ENCODE results near the gene ADGRF1.

ADGRF1 gene

DNA sequence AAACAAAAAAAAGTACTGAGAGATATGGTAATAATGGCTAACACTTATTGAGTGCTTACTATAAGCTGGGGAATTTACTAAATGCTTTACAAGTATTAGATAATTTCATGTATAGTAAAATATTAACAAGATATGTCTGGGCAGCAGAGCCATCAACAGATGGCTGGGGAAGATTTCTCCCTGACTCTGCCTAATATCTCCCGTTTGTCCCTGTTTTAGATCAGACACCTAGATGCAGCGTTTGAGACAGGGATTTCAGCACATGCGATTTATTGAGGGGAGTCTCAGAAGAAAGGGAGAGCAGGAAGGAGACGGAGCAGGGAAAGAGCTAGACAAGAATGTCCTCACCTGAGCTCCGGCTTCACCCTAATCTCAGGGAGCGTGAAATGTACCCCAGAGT is 36.9 kb upstream of the ADGRF1 start:
- TF ChIP-seq EZH2 (IDR thresholded peaks at IDR 0.05) (no peak), FOXP2 (optimal IDR thresholded peaks at IDR 0.05; ENCODE audit: control extremely low read depth, extremely low read length, insufficient read depth) (no peak), POLR2AphosphoS5 (IDR thresholded peaks at IDR 0.05; ENCODE audit: borderline replicate concordance, low read depth, low read length) (no peak)
- Histone ChIP-seq H3K36me3 (ENCODE audit: insufficient read depth, low read length) (no peaks in the 10 kb centered on the region), H3K4me3 (no peak overlapping the region), H3K9me3 (ENCODE audit: low read depth, low read length) (no peaks in the 10 kb centered on the region), H3K9ac (ENCODE audit: insufficient read length) (no peak overlapping the region), H3K27ac (no peak overlapping the region)
- DNase-seq (ENCODE audit: low read depth, low spot score): no peak

DNA sequence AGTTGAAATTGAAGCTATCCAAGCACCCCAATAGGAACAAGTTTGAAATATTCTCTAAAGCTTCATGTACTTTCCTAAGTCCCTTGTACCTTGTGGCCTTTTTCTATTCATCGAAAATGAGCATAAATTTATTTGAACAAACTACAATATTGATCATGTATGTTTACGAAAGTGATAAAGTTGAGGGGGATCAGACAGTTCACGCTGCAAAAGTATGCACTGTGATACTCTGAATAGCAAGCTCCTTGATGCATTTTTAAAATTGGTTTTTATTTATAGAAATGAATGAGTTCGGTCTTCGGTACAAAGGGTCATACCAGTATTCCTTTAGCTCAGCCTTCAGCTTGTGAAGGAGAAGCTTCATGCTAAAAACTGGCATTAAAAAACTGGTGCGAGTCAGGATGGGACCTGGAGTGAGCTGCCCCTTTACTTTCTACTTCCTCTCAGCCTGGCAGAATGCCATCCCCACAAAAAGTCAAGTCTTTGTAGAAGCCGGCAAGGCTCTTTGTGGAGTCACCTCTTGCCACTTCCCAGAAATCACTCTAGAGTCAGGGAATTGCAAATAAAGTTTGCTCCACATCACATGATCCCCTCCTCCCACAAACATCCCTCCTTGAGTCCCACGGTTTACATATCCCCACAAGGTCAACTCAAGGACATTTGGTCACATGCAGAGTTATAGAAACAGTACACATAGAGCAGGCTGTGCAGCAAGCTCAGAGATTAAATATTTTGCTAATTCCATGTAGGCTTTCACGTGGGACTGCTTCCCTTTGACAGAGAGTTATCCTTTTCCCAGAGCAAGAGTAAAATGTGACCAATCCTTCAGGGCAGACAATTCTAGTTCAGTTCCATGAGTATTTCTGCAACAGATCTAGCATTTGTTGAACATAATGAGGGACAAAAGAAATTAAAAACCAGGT is 34.6 kb upstream of the ADGRF1 start:
- Histone ChIP-seq H3K36me3 (ENCODE audit: insufficient read depth, low read length) (no peaks in the 10 kb centered on the region), H3K9me3 (ENCODE audit: low read depth, low read length) (no peaks in the 10 kb centered on the region), H3K4me3 (no peak overlapping the region), H3K9ac (ENCODE audit: insufficient read length) (no peak overlapping the region), H3K27ac (no peak overlapping the region)
- TF ChIP-seq EZH2 (IDR thresholded peaks at IDR 0.05) (no peak), FOXP2 (optimal IDR thresholded peaks at IDR 0.05; ENCODE audit: control extremely low read depth, extremely low read length, insufficient read depth) (no peak), POLR2AphosphoS5 (IDR thresholded peaks at IDR 0.05; ENCODE audit: borderline replicate concordance, low read depth, low read length) (no peak)
- DNase-seq (ENCODE audit: low read depth, low spot score): no peak

DNA sequence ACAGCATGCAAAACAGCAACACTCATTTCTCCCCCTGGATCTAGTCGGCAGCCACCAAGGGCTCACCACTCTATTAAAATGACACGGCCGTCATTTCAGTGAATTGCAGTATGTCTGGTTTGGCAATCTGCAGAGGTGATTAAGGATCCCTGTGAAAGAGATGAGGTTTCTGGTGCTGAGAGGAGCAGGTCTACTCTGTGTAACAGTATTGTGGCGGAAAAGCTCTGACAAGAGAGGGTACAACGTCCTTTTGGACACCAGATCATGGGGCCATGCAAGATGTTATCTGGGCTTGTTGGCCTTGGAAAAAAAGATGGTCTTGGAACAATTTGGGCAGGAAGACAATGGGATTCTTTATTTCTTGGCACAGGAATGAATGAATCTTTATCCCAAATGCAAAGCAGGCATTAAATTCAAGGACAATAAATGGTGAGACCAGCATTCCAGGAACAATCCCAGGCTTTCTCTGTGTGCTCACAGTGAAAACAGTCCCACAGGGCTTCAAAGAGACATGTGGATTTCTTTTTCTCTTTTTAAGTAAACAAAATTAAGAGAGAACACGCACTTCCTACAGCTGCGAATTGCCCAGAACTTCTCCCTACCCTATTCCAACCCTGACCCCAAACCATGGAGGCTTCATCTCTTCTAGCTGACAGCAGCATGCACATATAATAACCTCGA is 33.7 kb upstream of the ADGRF1 start:
- no peak for TF ChIP-seq FOXP2 (optimal IDR thresholded peaks at IDR 0.05; ENCODE audit: control extremely low read depth, extremely low read length, insufficient read depth)
- no peak for TF ChIP-seq POLR2AphosphoS5 (IDR thresholded peaks at IDR 0.05; ENCODE audit: borderline replicate concordance, low read depth, low read length)
- no peak for TF ChIP-seq EZH2 (IDR thresholded peaks at IDR 0.05)
- H3K9ac ChIP-seq (ENCODE audit: insufficient read length): no peak overlapping the region
- no peak for DNase-seq (ENCODE audit: low read depth, low spot score)
- no peaks in the 10 kb centered on the region for H3K36me3 ChIP-seq (ENCODE audit: insufficient read depth, low read length)
- H3K9me3 ChIP-seq (ENCODE audit: low read depth, low read length): no peaks in the 10 kb centered on the region
- no peak overlapping the region for H3K27ac ChIP-seq
- no peak overlapping the region for H3K4me3 ChIP-seq

DNA sequence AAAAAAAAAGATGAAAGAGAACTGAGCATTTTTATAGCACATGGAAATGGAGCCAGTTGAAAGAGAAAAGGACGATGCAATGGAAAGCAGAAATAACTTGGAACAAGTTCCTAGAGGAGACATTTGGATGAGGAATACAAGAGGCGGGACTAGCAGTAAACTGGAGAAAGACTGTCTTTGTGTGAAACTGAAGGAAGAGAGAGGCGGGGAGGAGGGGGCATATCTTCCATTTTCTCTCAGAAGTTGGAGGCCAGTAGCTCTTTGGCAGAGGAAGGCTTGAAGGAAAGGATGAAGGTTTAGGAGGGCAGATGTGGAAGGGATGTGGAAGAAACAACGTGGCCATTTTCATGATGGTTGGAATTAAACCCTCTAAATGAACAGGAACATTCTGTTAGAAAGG is 33.0 kb upstream of the ADGRF1 start:
- Histone ChIP-seq H3K9me3 (ENCODE audit: low read depth, low read length) (no peaks in the 10 kb centered on the region), H3K9ac (ENCODE audit: insufficient read length) (no peak overlapping the region), H3K27ac (no peak overlapping the region), H3K36me3 (ENCODE audit: insufficient read depth, low read length) (no peaks in the 10 kb centered on the region), H3K4me3 (no peak overlapping the region)
- DNase-seq (ENCODE audit: low read depth, low spot score): no peak
- TF ChIP-seq EZH2 (IDR thresholded peaks at IDR 0.05) (no peak), FOXP2 (optimal IDR thresholded peaks at IDR 0.05; ENCODE audit: control extremely low read depth, extremely low read length, insufficient read depth) (no peak), POLR2AphosphoS5 (IDR thresholded peaks at IDR 0.05; ENCODE audit: borderline replicate concordance, low read depth, low read length) (no peak)

DNA sequence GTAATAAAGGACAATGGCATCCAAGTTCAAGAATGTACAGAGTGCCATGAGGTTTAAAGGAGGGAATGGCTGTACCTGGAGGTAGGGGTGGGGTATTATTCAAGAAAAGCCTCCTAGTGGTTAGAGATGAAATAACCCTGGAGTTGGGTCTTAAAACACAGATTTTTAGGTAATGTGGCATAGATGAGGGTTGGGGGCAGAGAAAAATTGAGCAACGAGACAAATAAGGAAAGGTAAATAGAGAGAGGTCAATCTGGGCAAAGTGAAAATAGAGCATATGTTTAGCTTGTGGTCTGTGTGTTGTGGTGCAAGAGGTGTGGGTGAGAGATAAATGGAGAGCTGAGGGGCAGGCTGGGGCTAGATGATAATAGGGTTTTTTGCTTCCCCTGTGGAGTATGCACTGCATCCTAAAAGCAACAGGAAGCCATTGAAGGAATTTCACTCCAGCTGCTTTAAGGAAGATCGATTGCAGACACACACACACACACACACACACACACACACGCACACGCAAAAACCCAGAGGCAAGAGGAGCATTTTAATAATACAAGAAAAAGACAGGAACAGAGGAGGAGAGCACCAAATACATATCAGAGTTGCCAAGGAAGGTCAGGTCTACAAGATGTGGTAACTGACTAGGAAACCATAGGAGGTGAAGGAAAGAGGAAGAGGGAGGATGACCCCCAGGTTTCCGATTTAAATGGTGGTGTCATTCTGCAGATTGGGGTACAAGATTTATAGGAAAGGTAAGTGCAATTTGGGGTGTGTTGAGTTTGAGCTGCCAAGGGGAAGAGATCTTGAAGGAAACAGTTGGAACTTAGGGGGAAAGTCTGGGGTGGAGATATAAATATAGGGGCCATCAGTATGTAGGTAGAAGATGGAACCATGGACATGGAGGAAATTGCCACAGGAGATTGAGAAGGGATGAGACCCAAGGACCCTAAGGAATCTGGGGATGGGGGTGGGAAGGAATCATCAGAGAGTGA is 31.3 kb upstream of the ADGRF1 start:
- no peaks in the 10 kb centered on the region for H3K36me3 ChIP-seq (ENCODE audit: insufficient read depth, low read length)
- H3K9ac ChIP-seq (ENCODE audit: insufficient read length): no peak overlapping the region
- no peak for TF ChIP-seq POLR2AphosphoS5 (IDR thresholded peaks at IDR 0.05; ENCODE audit: borderline replicate concordance, low read depth, low read length)
- no peak for TF ChIP-seq FOXP2 (optimal IDR thresholded peaks at IDR 0.05; ENCODE audit: control extremely low read depth, extremely low read length, insufficient read depth)
- TF ChIP-seq EZH2 (IDR thresholded peaks at IDR 0.05): no peak
- DNase-seq (ENCODE audit: low read depth, low spot score): no peak
- no peak overlapping the region for H3K27ac ChIP-seq
- no peaks in the 10 kb centered on the region for H3K9me3 ChIP-seq (ENCODE audit: low read depth, low read length)
- no peak overlapping the region for H3K4me3 ChIP-seq

DNA sequence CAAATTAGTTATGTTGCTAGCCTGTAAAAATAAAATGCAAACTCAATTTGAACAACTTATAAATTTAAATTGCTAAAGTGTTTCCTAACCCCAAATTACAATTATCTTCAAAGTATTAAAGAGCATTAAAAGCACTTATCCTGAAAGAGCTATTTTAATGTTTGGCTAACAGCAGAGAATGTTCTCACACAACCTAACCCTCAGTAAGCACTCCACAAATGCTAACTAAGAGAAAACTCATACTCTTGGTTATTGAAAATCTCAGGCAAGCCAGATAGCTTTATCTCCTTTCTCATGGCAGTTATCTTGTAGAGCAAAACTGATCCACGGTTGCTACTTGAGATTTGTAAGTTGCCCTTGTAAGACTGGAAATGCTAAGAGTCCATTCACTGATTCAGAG is 30.5 kb upstream of the ADGRF1 start:
- DNase-seq (ENCODE audit: low read depth, low spot score): no peak
- Histone ChIP-seq H3K4me3 (no peak overlapping the region), H3K9ac (ENCODE audit: insufficient read length) (no peak overlapping the region), H3K9me3 (ENCODE audit: low read depth, low read length) (no peaks in the 10 kb centered on the region), H3K27ac (no peak overlapping the region), H3K36me3 (ENCODE audit: insufficient read depth, low read length) (no peaks in the 10 kb centered on the region)
- TF ChIP-seq POLR2AphosphoS5 (IDR thresholded peaks at IDR 0.05; ENCODE audit: borderline replicate concordance, low read depth, low read length): no peak
- no peak for TF ChIP-seq FOXP2 (optimal IDR thresholded peaks at IDR 0.05; ENCODE audit: control extremely low read depth, extremely low read length, insufficient read depth)

DNA sequence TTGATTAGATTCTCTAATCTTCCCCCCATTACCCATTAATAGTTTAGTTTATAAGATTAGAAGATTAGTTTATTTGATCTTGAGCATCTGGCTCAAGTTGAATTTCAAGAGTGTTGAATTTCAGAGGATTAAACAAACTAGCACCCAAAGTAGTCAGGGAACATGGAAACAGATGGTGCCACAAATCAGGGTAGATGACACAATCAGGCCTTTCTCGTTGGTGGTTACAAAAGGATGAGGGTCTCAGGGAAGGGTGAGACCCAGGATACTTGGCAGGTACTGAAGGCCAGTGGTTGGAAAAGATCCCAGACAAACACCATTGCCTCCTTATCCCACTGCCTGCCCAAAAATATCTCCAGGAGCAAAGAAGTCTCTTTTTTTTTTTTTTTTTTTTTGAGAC is 29.5 kb upstream of the ADGRF1 start:
- DNase-seq (ENCODE audit: low read depth, low spot score): no peak
- Histone ChIP-seq H3K27ac (no peak overlapping the region), H3K9ac (ENCODE audit: insufficient read length) (no peak overlapping the region), H3K9me3 (ENCODE audit: low read depth, low read length) (no peaks in the 10 kb centered on the region), H3K36me3 (ENCODE audit: insufficient read depth, low read length) (no peaks in the 10 kb centered on the region), H3K4me3 (no peak overlapping the region)
- TF ChIP-seq EZH2 (IDR thresholded peaks at IDR 0.05): no peak
- TF ChIP-seq POLR2AphosphoS5 (IDR thresholded peaks at IDR 0.05; ENCODE audit: borderline replicate concordance, low read depth, low read length): no peak
- TF ChIP-seq FOXP2 (optimal IDR thresholded peaks at IDR 0.05; ENCODE audit: control extremely low read depth, extremely low read length, insufficient read depth): no peak
